K562 (cell line): ENCODE results near the gene TRAF3IP1. TPM values are rescaled to one million over a fixed set of nuclear protein-coding genes. Genes with fewer than 3 reads are reported as not detected.

Experiments used
- ATAC-seq: fragments of 200-7000 bp; cut with Tn5 transposase; 3 replicates; pipeline ENCODE4 v1.9.1; 2020; ENCODE audit warnings: moderate library complexity
- BruUV-seq: library from RNA; stranded (reverse); fragments of 400-500 nt; replicated peaks from 2 replicates; lab custom pipeline; 2021; lab: Mats Ljungman, UMichigan
- CTCF ChIA-PET: fragments of 300-600 bp; formaldehyde crosslinking; extraction: SDS; loops from one replicate; lab custom pipeline; 2021; ENCODE audit warnings: low intra/inter-chr PET ratio; lab: Yijun Ruan, JAX
- POLR2A ChIA-PET: fragments of 300-600, 350-650 bp; sonication (Branson Sonifier 250); formaldehyde crosslinking; extraction: SDS; loops from one replicate; lab custom pipeline; 2021; ENCODE audit warnings: antibody characterized with exemption, inconsistent platforms; lab: Yijun Ruan, JAX
- DNase-seq, 4 experiments: peaks; one replicate each; pipeline versions ENCODE4 v3.0.0 to v3.0.0-alpha.2; 2011 to 2018; ENCODE audit warnings: low spot score in 3 of 4, mixed read lengths in 3 of 4; ENCODE audit errors: extremely low read depth in 1 of 4
- FAIRE-seq: peaks from 2 replicates; lab custom pipeline; 2011; peaks lifted over from hg19 to GRCh38; lab: Jason Lieb, UNC
- H2AFZ ChIP-seq: 2 replicates; pipeline ENCODE4 v1.6.0; 2011; ENCODE audit warnings: low read depth, low read length, control low read depth, inconsistent platforms
- H3K27ac ChIP-seq: fragments of 200-600 bp; 3 replicates; pipeline ENCODE4 v1.8.0; 2011; ENCODE audit warnings: low read depth, mild to moderate bottlenecking, control low read depth, inconsistent platforms, low read length, moderate library complexity, mixed read lengths; ENCODE audit errors: extremely low read depth
- H3K27me3 ChIP-seq, 2 experiments: fragments of 300-600 bp in 1 of 2; 2 replicates in 1 of 2; 3 replicates in 1 of 2; pipeline versions ENCODE4 v1.6.0 to v1.8.0; 2011; ENCODE audit warnings: inconsistent platforms in 2 of 2, low read length in 2 of 2, mild to moderate bottlenecking in 1 of 2, mixed read lengths in 1 of 2, moderate library complexity in 1 of 2; ENCODE audit not compliant: control insufficient read depth in 2 of 2, insufficient read depth in 2 of 2
- H3K36me3 ChIP-seq: fragments of 300-600 bp; 3 replicates; pipeline ENCODE4 v1.8.0; 2011; ENCODE audit warnings: mild to moderate bottlenecking, low read length, inconsistent platforms; ENCODE audit not compliant: control insufficient read depth, insufficient read depth
- H3K4me1 ChIP-seq, 2 experiments: fragments of 200-600 bp in 1 of 2; replicated peaks in 1 of 2; 2 replicates in 1 of 2; 3 replicates in 1 of 2; pipeline versions ENCODE4 v1.5.1 to v1.8.0; 2011; ENCODE audit warnings: inconsistent platforms in 2 of 2, low read length in 2 of 2, mild to moderate bottlenecking in 1 of 2, mixed read lengths in 1 of 2, moderate library complexity in 1 of 2; ENCODE audit not compliant: control insufficient read depth in 2 of 2, insufficient read depth in 2 of 2
- H3K4me2 ChIP-seq: 2 replicates; pipeline ENCODE4 v1.6.1; 2011; ENCODE audit warnings: low read length, control low read depth, inconsistent platforms, mixed read lengths; ENCODE audit not compliant: insufficient read depth
- H3K4me3 ChIP-seq: fragments of 200-600 bp; sonication (generic), shearing (Covaris generic); 2 replicates; pipeline ENCODE4 v1.5.1; 2016; ENCODE audit warnings: control low read depth, inconsistent platforms
- H3K79me2 ChIP-seq: fragments of 200-600 bp; 3 replicates; pipeline ENCODE4 v1.8.0; 2011; ENCODE audit warnings: low read length, inconsistent platforms; ENCODE audit not compliant: control insufficient read depth, insufficient read depth
- H3K9ac ChIP-seq, 2 experiments: 2 replicates each; pipeline versions ENCODE4 v1.6.0 to v1.6.1; 2011; ENCODE audit warnings: low read depth in 2 of 2, low read length in 2 of 2, control low read depth in 1 of 2, inconsistent platforms in 1 of 2, mild to moderate bottlenecking in 1 of 2, mixed read lengths in 1 of 2; ENCODE audit not compliant: insufficient read depth in 1 of 2
- H3K9me1 ChIP-seq: one replicate; pipeline ENCODE4 v1.6.0; 2011; ENCODE audit warnings: inconsistent platforms, mild to moderate bottlenecking, low read length, moderate library complexity; ENCODE audit not compliant: control insufficient read depth, insufficient read depth
- H3K9me3 ChIP-seq: replicated peaks from 2 replicates; pipeline ENCODE4 v1.5.1; 2011; ENCODE audit warnings: low read depth, low read length, inconsistent platforms; ENCODE audit not compliant: control insufficient read depth, insufficient read depth
- H4K20me1 ChIP-seq: replicated peaks from 2 replicates; pipeline ENCODE4 v1.6.1; 2011; ENCODE audit warnings: low read length, inconsistent platforms, mixed read lengths; ENCODE audit not compliant: control insufficient read depth, insufficient read depth
- FOXA1 ChIP-seq: fragments of 450-650 bp; IDR thresholded peaks from 2 replicates; pipeline ENCODE4 v1.6.1; 2016; ENCODE audit warnings: mild to moderate bottlenecking, borderline replicate concordance
- KDM4B ChIP-seq, 2 experiments: fragments of 450-650 bp in 1 of 2; sonication (generic) in 1 of 2; IDR thresholded peaks; 2 replicates each; pipeline ENCODE4 v1.6.1; 2016 to 2017; ENCODE audit warnings: borderline replicate concordance in 2 of 2, antibody characterized with exemption in 1 of 2, low read depth in 1 of 2, mild to moderate bottlenecking in 1 of 2
- WGBS: fragments of 100-300 bp; shearing (Covaris generic); methylation state at CpG from one replicate; pipeline ENCODE4 v1.1.6; 2016; ENCODE audit warnings: low coverage, mixed read lengths; ENCODE audit not compliant: insufficient coverage; ENCODE audit errors: missing lambda C conversion rate; 5-methylcytosine and 5-hydroxymethylcytosine counted together
- in situ Hi-C: fragments of 300-500 bp; cut with MboI; formaldehyde crosslinking; loops from 4 replicates; pipeline ENCODE4 v1.15.0; 2018; ENCODE audit warnings: inconsistent platforms, mixed read lengths
- intact Hi-C: fragments of 100-400 bp; cut with micrococcal nuclease; formaldehyde crosslinking; loops from 2 replicates; pipeline ENCODE4 v1.14.2; 2022
- polyA plus RNA-seq, 8 experiments: library from polyadenylated mRNA; depleted of rRNA in 4 of 8; stranded (reverse) in 5 of 8; unstranded in 3 of 8; fragments of >200 nt; fragmentation: Nextera tagmentation in 2 of 8; fragmentation: Illumina TruSeq in 1 of 8; extraction: Ambion mirVana in 2 of 8; extraction: Trizol in 1 of 8; gene quantifications; 2 replicates each; pipeline versions ENCODE4 v1.2.1 to v1.2.3, GENCODE V29; 2011 to 2014; ENCODE audit warnings: inconsistent platforms in 1 of 8, missing spikeins in 1 of 8
- total RNA-seq, 7 experiments: library from RNA; depleted of rRNA in 6 of 7; stranded (reverse); fragments of >200 nt in 6 of 7; fragmentation: Illumina TruSeq in 2 of 7; extraction: Trizol in 2 of 7; gene quantifications; 2 replicates each; pipeline versions ENCODE4 v1.2.1 to v1.2.3, GENCODE V29; 2011 to 2021; ENCODE audit warnings: low replicate concordance in 1 of 7
- TF ChIP-seq, protein P1 (sequence below): fragments of 450-650 bp; IDR thresholded peaks from 2 replicates; pipeline ENCODE4 v1.6.1; 2018; ENCODE audit not compliant: partially characterized antibody
- TF ChIP-seq, protein P2 (sequence below): fragments of 200-600 bp; sonication (generic); IDR thresholded peaks from one replicate; pipeline ENCODE4 v1.6.1; 2012; ENCODE audit warnings: mild to moderate bottlenecking, low read depth, low read length, inconsistent platforms

TRAF3IP1 gene
- total and polyA plus RNA-seq, 9 of the 15 experiments (the other 6 are each of a cell fraction or from before 2014, with no cell fraction given), result 1.3 to 7.4 (median 3.4) TPM

DNA sequence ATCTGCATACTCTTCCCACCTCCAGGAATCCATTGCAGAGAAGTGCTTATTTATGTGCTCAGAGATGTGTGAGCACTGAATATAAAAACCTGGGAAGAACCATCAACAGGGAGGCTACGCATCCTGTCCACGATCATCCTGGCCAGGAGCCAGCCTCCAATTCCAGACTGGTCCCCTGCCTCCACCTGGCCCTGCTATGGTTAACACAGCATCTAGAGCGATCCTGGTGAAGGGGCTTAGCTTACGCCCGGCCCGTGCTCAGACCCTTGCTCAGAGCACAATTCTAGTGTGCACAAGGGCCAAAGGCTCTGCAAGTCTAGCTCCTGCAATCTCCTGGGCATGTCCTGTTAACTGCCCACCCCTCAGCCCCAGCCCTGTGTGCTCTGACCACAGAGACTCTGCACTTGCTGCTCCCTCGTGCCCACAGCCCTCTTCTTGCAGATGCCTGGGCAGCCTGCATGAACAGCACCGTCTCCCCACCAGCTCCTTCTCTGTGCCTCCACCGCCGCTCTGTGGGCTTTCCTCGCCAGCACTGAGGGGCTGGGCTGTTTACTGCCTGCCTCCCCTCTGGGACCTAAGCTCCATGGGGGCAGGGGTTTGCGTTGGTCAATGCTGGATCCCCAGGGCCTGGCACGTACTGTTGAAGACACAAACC is 38.4 kb upstream of the TRAF3IP1 start:
- no peak for TF ChIP-seq FOXA1
- TF ChIP-seq, protein P1, sequence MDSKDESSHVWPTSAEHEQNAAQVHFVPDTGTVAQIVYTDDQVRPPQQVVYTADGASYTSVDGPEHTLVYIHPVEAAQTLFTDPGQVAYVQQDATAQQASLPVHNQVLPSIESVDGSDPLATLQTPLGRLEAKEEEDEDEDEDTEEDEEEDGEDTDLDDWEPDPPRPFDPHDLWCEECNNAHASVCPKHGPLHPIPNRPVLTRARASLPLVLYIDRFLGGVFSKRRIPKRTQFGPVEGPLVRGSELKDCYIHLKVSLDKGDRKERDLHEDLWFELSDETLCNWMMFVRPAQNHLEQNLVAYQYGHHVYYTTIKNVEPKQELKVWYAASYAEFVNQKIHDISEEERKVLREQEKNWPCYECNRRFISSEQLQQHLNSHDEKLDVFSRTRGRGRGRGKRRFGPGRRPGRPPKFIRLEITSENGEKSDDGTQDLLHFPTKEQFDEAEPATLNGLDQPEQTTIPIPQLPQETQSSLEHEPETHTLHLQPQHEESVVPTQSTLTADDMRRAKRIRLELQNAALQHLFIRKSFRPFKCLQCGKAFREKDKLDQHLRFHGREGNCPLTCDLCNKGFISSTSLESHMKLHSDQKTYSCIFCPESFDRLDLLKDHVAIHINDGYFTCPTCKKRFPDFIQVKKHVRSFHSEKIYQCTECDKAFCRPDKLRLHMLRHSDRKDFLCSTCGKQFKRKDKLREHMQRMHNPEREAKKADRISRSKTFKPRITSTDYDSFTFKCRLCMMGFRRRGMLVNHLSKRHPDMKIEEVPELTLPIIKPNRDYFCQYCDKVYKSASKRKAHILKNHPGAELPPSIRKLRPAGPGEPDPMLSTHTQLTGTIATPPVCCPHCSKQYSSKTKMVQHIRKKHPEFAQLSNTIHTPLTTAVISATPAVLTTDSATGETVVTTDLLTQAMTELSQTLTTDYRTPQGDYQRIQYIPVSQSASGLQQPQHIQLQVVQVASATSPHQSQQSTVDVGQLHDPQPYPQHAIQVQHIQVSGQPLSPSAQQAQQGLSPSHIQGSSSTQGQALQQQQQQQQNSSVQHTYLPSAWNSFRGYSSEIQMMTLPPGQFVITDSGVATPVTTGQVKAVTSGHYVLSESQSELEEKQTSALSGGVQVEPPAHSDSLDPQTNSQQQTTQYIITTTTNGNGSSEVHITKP, result no peak
- no peak for TF ChIP-seq KDM4B (IDR thresholded peaks at IDR 0.05; ENCODE audit: borderline replicate concordance in 2 of 2, low read depth in 1 of 2)
- TF ChIP-seq, protein P2, sequence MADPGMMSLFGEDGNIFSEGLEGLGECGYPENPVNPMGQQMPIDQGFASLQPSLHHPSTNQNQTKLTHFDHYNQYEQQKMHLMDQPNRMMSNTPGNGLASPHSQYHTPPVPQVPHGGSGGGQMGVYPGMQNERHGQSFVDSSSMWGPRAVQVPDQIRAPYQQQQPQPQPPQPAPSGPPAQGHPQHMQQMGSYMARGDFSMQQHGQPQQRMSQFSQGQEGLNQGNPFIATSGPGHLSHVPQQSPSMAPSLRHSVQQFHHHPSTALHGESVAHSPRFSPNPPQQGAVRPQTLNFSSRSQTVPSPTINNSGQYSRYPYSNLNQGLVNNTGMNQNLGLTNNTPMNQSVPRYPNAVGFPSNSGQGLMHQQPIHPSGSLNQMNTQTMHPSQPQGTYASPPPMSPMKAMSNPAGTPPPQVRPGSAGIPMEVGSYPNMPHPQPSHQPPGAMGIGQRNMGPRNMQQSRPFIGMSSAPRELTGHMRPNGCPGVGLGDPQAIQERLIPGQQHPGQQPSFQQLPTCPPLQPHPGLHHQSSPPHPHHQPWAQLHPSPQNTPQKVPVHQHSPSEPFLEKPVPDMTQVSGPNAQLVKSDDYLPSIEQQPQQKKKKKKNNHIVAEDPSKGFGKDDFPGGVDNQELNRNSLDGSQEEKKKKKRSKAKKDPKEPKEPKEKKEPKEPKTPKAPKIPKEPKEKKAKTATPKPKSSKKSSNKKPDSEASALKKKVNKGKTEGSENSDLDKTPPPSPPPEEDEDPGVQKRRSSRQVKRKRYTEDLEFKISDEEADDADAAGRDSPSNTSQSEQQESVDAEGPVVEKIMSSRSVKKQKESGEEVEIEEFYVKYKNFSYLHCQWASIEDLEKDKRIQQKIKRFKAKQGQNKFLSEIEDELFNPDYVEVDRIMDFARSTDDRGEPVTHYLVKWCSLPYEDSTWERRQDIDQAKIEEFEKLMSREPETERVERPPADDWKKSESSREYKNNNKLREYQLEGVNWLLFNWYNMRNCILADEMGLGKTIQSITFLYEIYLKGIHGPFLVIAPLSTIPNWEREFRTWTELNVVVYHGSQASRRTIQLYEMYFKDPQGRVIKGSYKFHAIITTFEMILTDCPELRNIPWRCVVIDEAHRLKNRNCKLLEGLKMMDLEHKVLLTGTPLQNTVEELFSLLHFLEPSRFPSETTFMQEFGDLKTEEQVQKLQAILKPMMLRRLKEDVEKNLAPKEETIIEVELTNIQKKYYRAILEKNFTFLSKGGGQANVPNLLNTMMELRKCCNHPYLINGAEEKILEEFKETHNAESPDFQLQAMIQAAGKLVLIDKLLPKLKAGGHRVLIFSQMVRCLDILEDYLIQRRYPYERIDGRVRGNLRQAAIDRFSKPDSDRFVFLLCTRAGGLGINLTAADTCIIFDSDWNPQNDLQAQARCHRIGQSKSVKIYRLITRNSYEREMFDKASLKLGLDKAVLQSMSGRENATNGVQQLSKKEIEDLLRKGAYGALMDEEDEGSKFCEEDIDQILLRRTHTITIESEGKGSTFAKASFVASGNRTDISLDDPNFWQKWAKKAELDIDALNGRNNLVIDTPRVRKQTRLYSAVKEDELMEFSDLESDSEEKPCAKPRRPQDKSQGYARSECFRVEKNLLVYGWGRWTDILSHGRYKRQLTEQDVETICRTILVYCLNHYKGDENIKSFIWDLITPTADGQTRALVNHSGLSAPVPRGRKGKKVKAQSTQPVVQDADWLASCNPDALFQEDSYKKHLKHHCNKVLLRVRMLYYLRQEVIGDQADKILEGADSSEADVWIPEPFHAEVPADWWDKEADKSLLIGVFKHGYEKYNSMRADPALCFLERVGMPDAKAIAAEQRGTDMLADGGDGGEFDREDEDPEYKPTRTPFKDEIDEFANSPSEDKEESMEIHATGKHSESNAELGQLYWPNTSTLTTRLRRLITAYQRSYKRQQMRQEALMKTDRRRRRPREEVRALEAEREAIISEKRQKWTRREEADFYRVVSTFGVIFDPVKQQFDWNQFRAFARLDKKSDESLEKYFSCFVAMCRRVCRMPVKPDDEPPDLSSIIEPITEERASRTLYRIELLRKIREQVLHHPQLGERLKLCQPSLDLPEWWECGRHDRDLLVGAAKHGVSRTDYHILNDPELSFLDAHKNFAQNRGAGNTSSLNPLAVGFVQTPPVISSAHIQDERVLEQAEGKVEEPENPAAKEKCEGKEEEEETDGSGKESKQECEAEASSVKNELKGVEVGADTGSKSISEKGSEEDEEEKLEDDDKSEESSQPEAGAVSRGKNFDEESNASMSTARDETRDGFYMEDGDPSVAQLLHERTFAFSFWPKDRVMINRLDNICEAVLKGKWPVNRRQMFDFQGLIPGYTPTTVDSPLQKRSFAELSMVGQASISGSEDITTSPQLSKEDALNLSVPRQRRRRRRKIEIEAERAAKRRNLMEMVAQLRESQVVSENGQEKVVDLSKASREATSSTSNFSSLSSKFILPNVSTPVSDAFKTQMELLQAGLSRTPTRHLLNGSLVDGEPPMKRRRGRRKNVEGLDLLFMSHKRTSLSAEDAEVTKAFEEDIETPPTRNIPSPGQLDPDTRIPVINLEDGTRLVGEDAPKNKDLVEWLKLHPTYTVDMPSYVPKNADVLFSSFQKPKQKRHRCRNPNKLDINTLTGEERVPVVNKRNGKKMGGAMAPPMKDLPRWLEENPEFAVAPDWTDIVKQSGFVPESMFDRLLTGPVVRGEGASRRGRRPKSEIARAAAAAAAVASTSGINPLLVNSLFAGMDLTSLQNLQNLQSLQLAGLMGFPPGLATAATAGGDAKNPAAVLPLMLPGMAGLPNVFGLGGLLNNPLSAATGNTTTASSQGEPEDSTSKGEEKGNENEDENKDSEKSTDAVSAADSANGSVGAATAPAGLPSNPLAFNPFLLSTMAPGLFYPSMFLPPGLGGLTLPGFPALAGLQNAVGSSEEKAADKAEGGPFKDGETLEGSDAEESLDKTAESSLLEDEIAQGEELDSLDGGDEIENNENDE, result no peak
- intact Hi-C loops, result no loop called here
- CTCF ChIA-PET, result no interaction called here

More for the DNA sequence above, 38.4 kb upstream of the TRAF3IP1 start:
- peaks cover 5% of the 10 kb centered on the region for H3K9me1 ChIP-seq
- ATAC-seq (no peak), FAIRE-seq (no peak), DNase-seq (no peak)
- H3K9ac ChIP-seq, result peak overlapping the region in 1 of 2 experiments; percentile 8; a peak in 1 of 4 replicates
- no peaks in the 10 kb centered on the region for H3K9me3 ChIP-seq
- H3K4me2 ChIP-seq, result no peak overlapping the region
- H3K27me3 ChIP-seq, result no peaks in the 10 kb centered on the region
- POLR2A ChIA-PET, result interaction anchor here (0.5 to 1.1 kb wide), 2 partner anchors 11 to 573 kb away, joined by 3 read pairs; no protein-coding TSS in a partner anchor
- in situ Hi-C loops, result no loop called here
- no peak overlapping the region for H2AFZ ChIP-seq
- 81% methylated on average over 6 of the region's 13 CpGs for WGBS
- no peaks in the 10 kb centered on the region; the same call in 1 of the 2 replicates for H4K20me1 ChIP-seq
- H3K36me3 ChIP-seq, result peaks cover 8% of the 10 kb centered on the region; the same call in 1 of the 3 replicates
- no peak overlapping the region for H3K4me3 ChIP-seq
- no TSS peak for BruUV-seq
- no peak overlapping the region for H3K27ac ChIP-seq
- H3K4me1 ChIP-seq, result peaks cover 0 to 21% of the 10 kb centered on the region in 2 experiments; a peak in 3 of 5 replicates
- H3K79me2 ChIP-seq, result peaks cover 37% of the 10 kb centered on the region
